GM23338 (cell line): ENCODE measurements around the gene ZMYND8. TPM values are rescaled to one million over a fixed set of nuclear protein-coding genes. Genes with fewer than 3 reads are reported as not detected.

Experiments used
- ATAC-seq: fragments of 200-7000 bp; cut with Tn5 transposase; 3 replicates; pipeline ENCODE4 v1.9.1; 2020
- DNase-seq: peaks from one replicate; pipeline ENCODE4 v3.0.0-alpha.2; 2015; ENCODE audit warnings: low spot score
- H2AFZ ChIP-seq: fragments of 200-600 bp; sonication (generic); 2 replicates; pipeline ENCODE4 v1.8.0; 2016; ENCODE audit warnings: antibody characterized with exemption, mild to moderate bottlenecking, moderate library complexity
- H3F3A ChIP-seq: fragments of 200-600 bp; sonication (generic); replicated peaks from 2 replicates; pipeline ENCODE4 v1.8.0; 2017; ENCODE audit warnings: antibody characterized with exemption, mixed run types, low read depth
- H3K27ac ChIP-seq: fragments of 200-600 bp; sonication (generic); 2 replicates; pipeline ENCODE4 v1.6.1; 2016; ENCODE audit warnings: low read depth
- H3K27me3 ChIP-seq: fragments of 200-600 bp; sonication (generic); 2 replicates; pipeline ENCODE4 v1.8.0; 2016; ENCODE audit warnings: mild to moderate bottlenecking, mixed run types, moderate library complexity; ENCODE audit not compliant: insufficient read depth
- H3K36me3 ChIP-seq: fragments of 200-600 bp; sonication (generic); 2 replicates; pipeline ENCODE4 v1.8.0; 2016; ENCODE audit warnings: mild to moderate bottlenecking; ENCODE audit not compliant: insufficient read depth
- H3K4me1 ChIP-seq: fragments of 200-600 bp; sonication (generic); 2 replicates; pipeline ENCODE4 v1.8.0; 2016; ENCODE audit warnings: mild to moderate bottlenecking, moderate library complexity; ENCODE audit not compliant: insufficient read depth
- H3K4me2 ChIP-seq: fragments of 200-600 bp; sonication (generic); 2 replicates; pipeline ENCODE4 v1.7.1; 2017; ENCODE audit warnings: mixed run types
- H3K4me3 ChIP-seq: fragments of 200-600 bp; sonication (generic); 2 replicates; pipeline ENCODE4 v1.6.1; 2016; ENCODE audit warnings: mixed run types
- H3K79me2 ChIP-seq: fragments of 200-600 bp; sonication (generic); replicated peaks from 2 replicates; pipeline ENCODE4 v1.8.0; 2017; ENCODE audit warnings: mild to moderate bottlenecking; ENCODE audit not compliant: insufficient read depth
- H3K9me2 ChIP-seq: fragments of 200-600 bp; sonication (generic); 2 replicates; pipeline ENCODE4 v1.8.0; 2017; ENCODE audit not compliant: insufficient read depth
- H4K20me1 ChIP-seq: fragments of 200-600 bp; sonication (generic); replicated peaks from 2 replicates; pipeline ENCODE4 v1.8.0; 2017; ENCODE audit warnings: mild to moderate bottlenecking; ENCODE audit not compliant: insufficient read depth
- H3K27ac Mint-ChIP-seq: 2 replicates; pipeline ENCODE4 v1.8.0; 2020; ENCODE audit warnings: inconsistent platforms, mild to moderate bottlenecking, moderate library complexity, mixed read lengths
- H3K27me3 Mint-ChIP-seq: 3 replicates; pipeline ENCODE4 v1.8.0; 2022; ENCODE audit warnings: low read depth, mild to moderate bottlenecking, moderate library complexity, mixed read lengths, inconsistent platforms; ENCODE audit not compliant: insufficient read depth, poor library complexity
- H3K36me3 Mint-ChIP-seq: 3 replicates; pipeline ENCODE4 v1.8.0; 2021; ENCODE audit warnings: low read depth, mild to moderate bottlenecking, inconsistent platforms, moderate library complexity, mixed read lengths
- H3K4me1 Mint-ChIP-seq: 3 replicates; pipeline ENCODE4 v1.8.0; 2020; ENCODE audit warnings: mild to moderate bottlenecking, inconsistent platforms, mixed read lengths
- H3K4me3 Mint-ChIP-seq: 3 replicates; pipeline ENCODE4 v1.8.0; 2021; ENCODE audit warnings: moderate library complexity, mild to moderate bottlenecking, inconsistent platforms, mixed read lengths
- H3K9me3 Mint-ChIP-seq: 3 replicates; pipeline ENCODE4 v1.8.0; 2020; ENCODE audit warnings: moderate library complexity, mild to moderate bottlenecking, inconsistent platforms, mixed read lengths
- CREB1 ChIP-seq: fragments of 250-450 bp; sonication (Bioruptor Pico); IDR thresholded peaks from 2 replicates; pipeline ENCODE4 v1.5.0; 2020; ENCODE audit warnings: low read depth, mild to moderate bottlenecking, moderate library complexity
- ETS1 ChIP-seq: IDR thresholded peaks from 2 replicates; pipeline ENCODE4 v1.6.1; 2016; ENCODE audit warnings: antibody characterized with exemption
- EZH2 ChIP-seq: fragments of 200-600 bp; sonication (generic); IDR thresholded peaks from one replicate; pipeline ENCODE4 v1.8.0; 2017; ENCODE audit warnings: antibody characterized with exemption, mild to moderate bottlenecking, low read depth; ENCODE audit not compliant: unreplicated experiment
- EZH2phosphoT487 ChIP-seq: fragments of 200-600 bp; sonication (generic); IDR thresholded peaks from one replicate; pipeline ENCODE4 v1.8.1; 2018; ENCODE audit warnings: antibody characterized with exemption; ENCODE audit not compliant: unreplicated experiment
- JUNB ChIP-seq: IDR thresholded peaks from one replicate; pipeline ENCODE4 v1.6.1; 2016; ENCODE audit warnings: antibody characterized with exemption; ENCODE audit not compliant: unreplicated experiment
- NANOG ChIP-seq: IDR thresholded peaks from 2 replicates; pipeline ENCODE4 v1.6.1; 2016; ENCODE audit warnings: antibody characterized with exemption, borderline replicate concordance
- POLR2AphosphoS5 ChIP-seq: IDR thresholded peaks from 2 replicates; pipeline ENCODE4 v1.6.1; 2016; ENCODE audit warnings: antibody characterized with exemption, low read depth
- STAT1 ChIP-seq: IDR thresholded peaks from one replicate; pipeline ENCODE4 v1.6.1; 2016; ENCODE audit warnings: antibody characterized with exemption; ENCODE audit not compliant: unreplicated experiment
- ZNF114 ChIP-seq: fragments of 250-450 bp; sonication (Bioruptor Pico); IDR thresholded peaks from 2 replicates; pipeline ENCODE4 v1.5.0; 2020; ENCODE audit warnings: mild to moderate bottlenecking, moderate library complexity
- ZNF331 ChIP-seq: fragments of 250-450 bp; sonication (Bioruptor Pico); IDR thresholded peaks from 2 replicates; pipeline ENCODE4 v1.5.0; 2020; ENCODE audit warnings: low read depth, mild to moderate bottlenecking, moderate library complexity
- ZNF462 ChIP-seq: fragments of 250-450 bp; sonication (Bioruptor Pico); IDR thresholded peaks from 2 replicates; pipeline ENCODE4 v1.5.0; 2020; ENCODE audit warnings: mild to moderate bottlenecking, moderate library complexity
- polyA plus RNA-seq: library from polyadenylated mRNA; unstranded; fragments of >200 nt; fragmentation: Nextera tagmentation; extraction: Ambion mirVana; gene quantifications from 2 replicates; pipeline ENCODE4 v1.2.1, GENCODE V29; 2016
- total RNA-seq: library from RNA; depleted of rRNA; stranded (reverse); fragments of >200 nt; shearing (Covaris generic); gene quantifications from 2 replicates; pipeline ENCODE4 v1.2.3, GENCODE V29; 2014
- TF ChIP-seq, protein P1 (sequence below), 2 experiments: fragments of 200-600 bp in 1 of 2; sonication (generic) in 1 of 2; conservative IDR thresholded peaks; 2 replicates each; pipeline versions ENCODE4 v1.5.1 to v1.6.1; 2016 to 2017; ENCODE audit warnings: antibody characterized with exemption in 2 of 2, low read depth in 2 of 2, mild to moderate bottlenecking in 2 of 2, moderate library complexity in 1 of 2
- TF ChIP-seq, protein P2 (sequence below): IDR thresholded peaks from one replicate; pipeline ENCODE4 v1.6.1; 2018; ENCODE audit warnings: antibody characterized with exemption; ENCODE audit not compliant: unreplicated experiment

Gene ZMYND8
- total and polyA plus RNA-seq, 2 experiments from 2014 or later, result 70.9 to 128 TPM

GRCh38 chr20:47343007-47343472, 13.5 kb downstream of the ZMYND8 start:
- ATAC-seq (no peak), DNase-seq (no peak)
- no peaks in the 10 kb centered on the region for H3K9me2 ChIP-seq
- H3K36me3 ChIP-seq, result peaks cover 3% of the 10 kb centered on the region; the same call in 1 of the 2 replicates
- H3K79me2 ChIP-seq, result peaks cover 100% of the 10 kb centered on the region
- peaks cover 19% of the 10 kb centered on the region; the same call in 1 of the 2 replicates for H4K20me1 ChIP-seq
- Mint-ChIP-seq H3K9me3 (no peaks in the 10 kb centered on the region; the same call in 2 of the 3 replicates), H3K36me3 (peaks cover 86% of the 10 kb centered on the region), H3K4me1 (peaks cover 33% of the 10 kb centered on the region), H3K27me3 (peaks cover 19% of the 10 kb centered on the region), H3K4me3 (no peak overlapping the region), H3K27ac (peak overlapping the region; percentile 83; the same call in 1 of the 2 replicates)
- H3K4me1 ChIP-seq, result peaks cover 51% of the 10 kb centered on the region
- H3K27me3 ChIP-seq, result no peaks in the 10 kb centered on the region
- TF ChIP-seq STAT1 (no peak), ZNF331 (CRISPR knock-in tag) (no peak), ZNF462 (no peak), CREB1 (CRISPR knock-in tag) (no peak), EZH2 (no peak), ETS1 (no peak), JUNB (no peak), POLR2AphosphoS5 (no peak), ZNF114 (no peak), EZH2phosphoT487 (no peak), NANOG (no peak)
- TF ChIP-seq, protein P1, sequence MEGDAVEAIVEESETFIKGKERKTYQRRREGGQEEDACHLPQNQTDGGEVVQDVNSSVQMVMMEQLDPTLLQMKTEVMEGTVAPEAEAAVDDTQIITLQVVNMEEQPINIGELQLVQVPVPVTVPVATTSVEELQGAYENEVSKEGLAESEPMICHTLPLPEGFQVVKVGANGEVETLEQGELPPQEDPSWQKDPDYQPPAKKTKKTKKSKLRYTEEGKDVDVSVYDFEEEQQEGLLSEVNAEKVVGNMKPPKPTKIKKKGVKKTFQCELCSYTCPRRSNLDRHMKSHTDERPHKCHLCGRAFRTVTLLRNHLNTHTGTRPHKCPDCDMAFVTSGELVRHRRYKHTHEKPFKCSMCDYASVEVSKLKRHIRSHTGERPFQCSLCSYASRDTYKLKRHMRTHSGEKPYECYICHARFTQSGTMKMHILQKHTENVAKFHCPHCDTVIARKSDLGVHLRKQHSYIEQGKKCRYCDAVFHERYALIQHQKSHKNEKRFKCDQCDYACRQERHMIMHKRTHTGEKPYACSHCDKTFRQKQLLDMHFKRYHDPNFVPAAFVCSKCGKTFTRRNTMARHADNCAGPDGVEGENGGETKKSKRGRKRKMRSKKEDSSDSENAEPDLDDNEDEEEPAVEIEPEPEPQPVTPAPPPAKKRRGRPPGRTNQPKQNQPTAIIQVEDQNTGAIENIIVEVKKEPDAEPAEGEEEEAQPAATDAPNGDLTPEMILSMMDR (conservative IDR thresholded peaks at IDR 0.05; ENCODE audit: low read depth in 2 of 2), result no peak
- TF ChIP-seq, protein P2, sequence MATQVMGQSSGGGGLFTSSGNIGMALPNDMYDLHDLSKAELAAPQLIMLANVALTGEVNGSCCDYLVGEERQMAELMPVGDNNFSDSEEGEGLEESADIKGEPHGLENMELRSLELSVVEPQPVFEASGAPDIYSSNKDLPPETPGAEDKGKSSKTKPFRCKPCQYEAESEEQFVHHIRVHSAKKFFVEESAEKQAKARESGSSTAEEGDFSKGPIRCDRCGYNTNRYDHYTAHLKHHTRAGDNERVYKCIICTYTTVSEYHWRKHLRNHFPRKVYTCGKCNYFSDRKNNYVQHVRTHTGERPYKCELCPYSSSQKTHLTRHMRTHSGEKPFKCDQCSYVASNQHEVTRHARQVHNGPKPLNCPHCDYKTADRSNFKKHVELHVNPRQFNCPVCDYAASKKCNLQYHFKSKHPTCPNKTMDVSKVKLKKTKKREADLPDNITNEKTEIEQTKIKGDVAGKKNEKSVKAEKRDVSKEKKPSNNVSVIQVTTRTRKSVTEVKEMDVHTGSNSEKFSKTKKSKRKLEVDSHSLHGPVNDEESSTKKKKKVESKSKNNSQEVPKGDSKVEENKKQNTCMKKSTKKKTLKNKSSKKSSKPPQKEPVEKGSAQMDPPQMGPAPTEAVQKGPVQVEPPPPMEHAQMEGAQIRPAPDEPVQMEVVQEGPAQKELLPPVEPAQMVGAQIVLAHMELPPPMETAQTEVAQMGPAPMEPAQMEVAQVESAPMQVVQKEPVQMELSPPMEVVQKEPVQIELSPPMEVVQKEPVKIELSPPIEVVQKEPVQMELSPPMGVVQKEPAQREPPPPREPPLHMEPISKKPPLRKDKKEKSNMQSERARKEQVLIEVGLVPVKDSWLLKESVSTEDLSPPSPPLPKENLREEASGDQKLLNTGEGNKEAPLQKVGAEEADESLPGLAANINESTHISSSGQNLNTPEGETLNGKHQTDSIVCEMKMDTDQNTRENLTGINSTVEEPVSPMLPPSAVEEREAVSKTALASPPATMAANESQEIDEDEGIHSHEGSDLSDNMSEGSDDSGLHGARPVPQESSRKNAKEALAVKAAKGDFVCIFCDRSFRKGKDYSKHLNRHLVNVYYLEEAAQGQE, result no peak
- H3K27ac ChIP-seq, result peak overlapping the region; percentile 59; the same call in 1 of the 2 replicates
- H2AFZ ChIP-seq, result no peak overlapping the region
- no peak overlapping the region for H3K4me2 ChIP-seq
- no peak overlapping the region for H3K4me3 ChIP-seq
- H3F3A ChIP-seq, result peaks cover 9% of the 10 kb centered on the region; the same call in 1 of the 2 replicates
